ENCODE results near the gene GSG1L2.

Gene GSG1L2

GRCh38 chr17:9843152-9844010, 21.5 kb upstream of the GSG1L2 start:
- Histone ChIP-seq H3K9me3 (ENCODE audit: control insufficient read depth, low read length) (no peaks in the 10 kb centered on the region), H3K27me3 (ENCODE audit: control insufficient read depth, insufficient read depth, low read length) (no peaks in the 10 kb centered on the region), H3K4me1 (ENCODE audit: control insufficient read depth, insufficient read depth, low read length) (peaks cover 4% of the 10 kb centered on the region), H3K4me3 (ENCODE audit: low read length) (no peak overlapping the region), H3K36me3 (ENCODE audit: control insufficient read depth, insufficient read depth, low read length) (no peaks in the 10 kb centered on the region), H3K9ac (ENCODE audit: low read length) (no peak overlapping the region)

GRCh38 chr17:9842057-9842758, 20.3 kb upstream of the GSG1L2 start:
- Histone ChIP-seq H3K4me3 (ENCODE audit: low read length) (no peak overlapping the region), H3K36me3 (ENCODE audit: control insufficient read depth, insufficient read depth, low read length) (no peaks in the 10 kb centered on the region), H3K9me3 (ENCODE audit: control insufficient read depth, low read length) (no peaks in the 10 kb centered on the region), H3K27me3 (ENCODE audit: control insufficient read depth, insufficient read depth, low read length) (no peaks in the 10 kb centered on the region), H3K9ac (ENCODE audit: low read length) (no peak overlapping the region), H3K4me1 (ENCODE audit: control insufficient read depth, insufficient read depth, low read length) (peaks cover 8% of the 10 kb centered on the region)

GRCh38 chr17:9839433-9839832, 17.6 kb upstream of the GSG1L2 start:
- peaks cover 8% of the 10 kb centered on the region for H3K4me1 ChIP-seq (ENCODE audit: control insufficient read depth, insufficient read depth, low read length)
- H3K9ac ChIP-seq (ENCODE audit: low read length) = no peak overlapping the region
- no peaks in the 10 kb centered on the region for H3K27me3 ChIP-seq (ENCODE audit: control insufficient read depth, insufficient read depth, low read length)
- H3K9me3 ChIP-seq (ENCODE audit: control insufficient read depth, low read length) = no peaks in the 10 kb centered on the region
- H3K4me3 ChIP-seq (ENCODE audit: low read length) = no peak overlapping the region
- H3K36me3 ChIP-seq (ENCODE audit: control insufficient read depth, insufficient read depth, low read length) = no peaks in the 10 kb centered on the region

GRCh38 chr17:9837551-9838471, 15.9 kb upstream of the GSG1L2 start:
- Histone ChIP-seq H3K9ac (ENCODE audit: low read length) (no peak overlapping the region), H3K27me3 (ENCODE audit: control insufficient read depth, insufficient read depth, low read length) (no peaks in the 10 kb centered on the region), H3K36me3 (ENCODE audit: control insufficient read depth, insufficient read depth, low read length) (no peaks in the 10 kb centered on the region), H3K4me3 (ENCODE audit: low read length) (no peak overlapping the region), H3K4me1 (ENCODE audit: control insufficient read depth, insufficient read depth, low read length) (peaks cover 8% of the 10 kb centered on the region), H3K9me3 (ENCODE audit: control insufficient read depth, low read length) (no peaks in the 10 kb centered on the region)

- peaks cover 5% of the 10 kb centered on the region for H3K4me1 ChIP-seq (ENCODE audit: control insufficient read depth, insufficient read depth, low read length)
- no peaks in the 10 kb centered on the region for H3K36me3 ChIP-seq (ENCODE audit: control insufficient read depth, insufficient read depth, low read length)
Measured at GRCh38 chr17:9833922-9834321, 12.0 kb upstream of the GSG1L2 start.

GRCh38 chr17:9830711-9831110, 8.8 kb upstream of the GSG1L2 start:
- H3K9ac ChIP-seq (ENCODE audit: low read length) = no peak overlapping the region
- H3K4me3 ChIP-seq (ENCODE audit: low read length) = no peak overlapping the region
- H3K4me1 ChIP-seq (ENCODE audit: control insufficient read depth, insufficient read depth, low read length) = no peaks in the 10 kb centered on the region
- no peaks in the 10 kb centered on the region for H3K9me3 ChIP-seq (ENCODE audit: control insufficient read depth, low read length)
- H3K36me3 ChIP-seq (ENCODE audit: control insufficient read depth, insufficient read depth, low read length) = no peaks in the 10 kb centered on the region
- no peaks in the 10 kb centered on the region for H3K27me3 ChIP-seq (ENCODE audit: control insufficient read depth, insufficient read depth, low read length)

More at GRCh38 chr17:9833922-9834321, 12.0 kb upstream of the GSG1L2 start:
- H3K9ac ChIP-seq (ENCODE audit: low read length) = no peak overlapping the region
- no peak overlapping the region for H3K4me3 ChIP-seq (ENCODE audit: low read length)
- H3K9me3 ChIP-seq (ENCODE audit: control insufficient read depth, low read length) = no peaks in the 10 kb centered on the region
- H3K27me3 ChIP-seq (ENCODE audit: control insufficient read depth, insufficient read depth, low read length) = no peaks in the 10 kb centered on the region

GRCh38 chr17:9829343-9829742, 7.5 kb upstream of the GSG1L2 start:
- no peaks in the 10 kb centered on the region for H3K27me3 ChIP-seq (ENCODE audit: control insufficient read depth, insufficient read depth, low read length)
- no peak overlapping the region for H3K9ac ChIP-seq (ENCODE audit: low read length)
- H3K4me3 ChIP-seq (ENCODE audit: low read length) = no peak overlapping the region
- no peaks in the 10 kb centered on the region for H3K36me3 ChIP-seq (ENCODE audit: control insufficient read depth, insufficient read depth, low read length)
- no peaks in the 10 kb centered on the region for H3K4me1 ChIP-seq (ENCODE audit: control insufficient read depth, insufficient read depth, low read length)
- no peaks in the 10 kb centered on the region for H3K9me3 ChIP-seq (ENCODE audit: control insufficient read depth, low read length)

- Histone ChIP-seq H3K27me3 (ENCODE audit: control insufficient read depth, insufficient read depth, low read length) (no peaks in the 10 kb centered on the region), H3K9ac (ENCODE audit: low read length) (no peak overlapping the region), H3K9me3 (ENCODE audit: control insufficient read depth, low read length) (no peaks in the 10 kb centered on the region), H3K4me3 (ENCODE audit: low read length) (no peak overlapping the region), H3K36me3 (ENCODE audit: control insufficient read depth, insufficient read depth, low read length) (no peaks in the 10 kb centered on the region), H3K4me1 (ENCODE audit: control insufficient read depth, insufficient read depth, low read length) (no peaks in the 10 kb centered on the region)
Measured at GRCh38 chr17:9828296-9829295, 6.7 kb upstream of the GSG1L2 start.

GRCh38 chr17:9825641-9826150, 3.8 kb upstream of the GSG1L2 start, which contains the start of gene GLP2R:
Gene GLP2R, plus strand, starts transcription at chr17:9825924. Its CDS starts 140 bp downstream, at chr17:9826064.
- Histone ChIP-seq H3K4me3 (ENCODE audit: low read length) (no peak within 1 kb of the TSS), H3K4me1 (ENCODE audit: control insufficient read depth, insufficient read depth, low read length) (no peaks in the 10 kb centered on the region), H3K9ac (ENCODE audit: low read length) (no peak within 1 kb of the TSS), H3K36me3 (ENCODE audit: control insufficient read depth, insufficient read depth, low read length) (no peaks in the 10 kb centered on the region), H3K27me3 (ENCODE audit: control insufficient read depth, insufficient read depth, low read length) (no peaks in the 10 kb centered on the region), H3K9me3 (ENCODE audit: control insufficient read depth, low read length) (no peaks in the 10 kb centered on the region)

- Histone ChIP-seq H3K36me3 (ENCODE audit: control insufficient read depth, insufficient read depth, low read length) (no peaks in the 10 kb centered on the region), H3K4me3 (ENCODE audit: low read length) (no peak overlapping the region), H3K9me3 (ENCODE audit: control insufficient read depth, low read length) (no peaks in the 10 kb centered on the region), H3K27me3 (ENCODE audit: control insufficient read depth, insufficient read depth, low read length) (no peaks in the 10 kb centered on the region), H3K9ac (ENCODE audit: low read length) (no peak overlapping the region), H3K4me1 (ENCODE audit: control insufficient read depth, insufficient read depth, low read length) (no peaks in the 10 kb centered on the region)
Measured at GRCh38 chr17:9824797-9825338, 3.0 kb upstream of the GSG1L2 start.
